Spleen (tissue), 11 donors: ENCODE data around the gene TOP1. TPM values are rescaled to one million over a fixed set of nuclear protein-coding genes. Genes with fewer than 3 reads are reported as not detected.

Experiments used
- DNase-seq: peaks from one replicate; pipeline ENCODE4 v3.0.0-alpha.2; 2020
- H3K27ac ChIP-seq, 8 donors: fragments of 200-600 bp; sonication (generic) in 7 of 8; 1 replicate in 4 of 8; 2 replicates in 4 of 8; pipeline versions ENCODE4 v1.5.0 to v1.8.0; 2016 to 2021; ENCODE audit warnings: inconsistent platforms in 4 of 8, mild to moderate bottlenecking in 4 of 8, moderate library complexity in 1 of 8
- H3K27me3 ChIP-seq, 7 donors: fragments of 200-600 bp; sonication (generic) in 6 of 7; replicated peaks in 1 of 7; 1 replicate in 4 of 7; 2 replicates in 3 of 7; pipeline versions ENCODE4 v1.5.0 to v1.8.0; 2016 to 2021; ENCODE audit warnings: inconsistent platforms in 3 of 7, mild to moderate bottlenecking in 1 of 7
- H3K36me3 ChIP-seq, 6 donors: fragments of 200-600 bp; sonication (generic) in 5 of 6; 1 replicate in 4 of 6; 2 replicates in 2 of 6; pipeline versions ENCODE4 v1.5.0 to v1.8.0; 2016 to 2021; ENCODE audit warnings: inconsistent platforms in 2 of 6
- H3K4me1 ChIP-seq, 6 donors: fragments of 200-600 bp; sonication (generic) in 5 of 6; 1 replicate in 3 of 6; 2 replicates in 3 of 6; pipeline versions ENCODE4 v1.5.0 to v1.8.0; 2016 to 2021; ENCODE audit warnings: inconsistent platforms in 3 of 6
- H3K4me3 ChIP-seq, 8 donors: fragments of 200-600 bp; sonication (generic) in 7 of 8; 1 replicate in 4 of 8; 2 replicates in 4 of 8; pipeline versions ENCODE4 v1.5.0 to v1.8.0; 2016 to 2021; ENCODE audit warnings: inconsistent platforms in 4 of 8, mild to moderate bottlenecking in 4 of 8, moderate library complexity in 2 of 8
- H3K9me3 ChIP-seq, 8 donors: fragments of 200-600 bp; sonication (generic) in 7 of 8; 1 replicate in 4 of 8; 2 replicates in 4 of 8; pipeline versions ENCODE4 v1.5.0 to v1.8.0; 2016 to 2021; ENCODE audit warnings: inconsistent platforms in 4 of 8
- POLR2A ChIP-seq, 3 donors: fragments of 450-650 bp; IDR thresholded peaks; one replicate each; pipeline ENCODE4 v1.5.1; 2017; ENCODE audit warnings: antibody characterized with exemption in 3 of 3, mild to moderate bottlenecking in 1 of 3
- POLR2AphosphoS5 ChIP-seq, 3 donors: sonication (generic); formaldehyde crosslinking; IDR thresholded peaks; one replicate each; pipeline ENCODE4 v1.5.1; 2017; ENCODE audit warnings: antibody characterized with exemption in 3 of 3
- WGBS, 5 donors: extraction: QIAGEN DNeasy Blood & Tissue Kit in 3 of 5; methylation state at CpG; one replicate each; pipeline versions ENCODE4 v1.1.5 to v1.1.7; 2013 to 2018; 5-methylcytosine and 5-hydroxymethylcytosine counted together
- intact Hi-C: fragments of 100-400 bp; cut with DNase I; formaldehyde crosslinking; loops from one replicate; pipeline ENCODE4 v1.15.0; 2023; ENCODE audit warnings: low total_unique reads
- polyA plus RNA-seq, 3 donors: library from polyadenylated mRNA; stranded (reverse); fragments of 200-250 nt; gene quantifications; one replicate each; pipeline ENCODE4 v1.2.1, GENCODE V29; 2013
- total RNA-seq, 7 donors: library from RNA; depleted of rRNA in 3 of 7; stranded (reverse); fragments of >200 nt in 3 of 7; fragmentation: NEBNext Ultra II Directional in 4 of 7; extraction: Animal tissue kit (Norgen Biotek cat#: 25700) in 4 of 7; gene quantifications; one replicate each; pipeline versions ENCODE4 v1.1.0 to v1.2.1, GENCODE V29; 2016 to 2021
- TF ChIP-seq, protein P1 (sequence below), 11 experiments: fragments of 200-600 bp in 7 of 11; fragments of 450-650 bp in 4 of 11; sonication (generic) in 4 of 11; IDR thresholded peaks in 8 of 11; conservative IDR thresholded peaks in 3 of 11; 1 replicate in 7 of 11; 2 replicates in 4 of 11; pipeline versions ENCODE4 v1.4.0 to v1.8.0; 2016 to 2021; ENCODE audit warnings: antibody characterized with exemption in 11 of 11, inconsistent platforms in 4 of 11, mild to moderate bottlenecking in 1 of 11
- donor health status: healthy with polysubstance abuse.
- donor health status: DM: no; HTN: no; CAD: no; lungs with moderate emphysema.
- donor health status: DM: no; HTN: no; CAD: no.
- donor health status: Bipolar disorder and iron deficiency.
- donor health status: healthy.
- donor health status: DM: no; HTN: no; CAD: no.
- donor health status: DM: yes; HTN: yes; CAD: no.

TOP1 gene
- total and polyA plus RNA-seq, 10 donors, result 20.7 to 74.6 (median 44.8) TPM

DNA sequence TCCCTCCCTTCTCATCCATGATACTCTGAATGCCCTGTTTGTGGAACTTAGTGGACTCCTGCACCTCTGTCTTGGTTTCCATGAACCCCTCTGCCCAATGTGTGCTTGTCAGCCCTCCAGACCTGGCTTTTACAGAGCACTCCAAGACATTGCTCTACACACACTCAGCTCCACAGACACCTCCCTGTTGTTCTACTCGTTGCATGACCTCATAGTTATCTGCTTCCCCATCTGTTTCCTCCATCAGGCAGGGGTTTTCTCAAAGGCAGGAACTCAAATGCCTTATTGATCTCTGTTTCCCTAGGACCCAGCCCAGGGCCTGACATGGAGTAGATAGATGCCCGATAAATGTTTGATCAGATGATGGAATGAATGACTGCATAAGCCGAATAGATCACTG, 122.0 kb downstream of the TOP1 start:
- Histone ChIP-seq H3K27ac (peak overlapping the region in 4 of 8 donors; percentile 35 to 91 (median 50)), H3K4me3 (no peak overlapping the region), H3K4me1 (peaks cover 61 to 100% (median 90%) of the 10 kb centered on the region in 6 donors), H3K36me3 (no peaks in the 10 kb centered on the region), H3K9me3 (no peaks in the 10 kb centered on the region), H3K27me3 (no peaks in the 10 kb centered on the region)
- WGBS, 5 donors, result 19 to 33% (median 22%) methylated on average over 3 of the region's 3 CpGs
- TF ChIP-seq POLR2AphosphoS5 (IDR thresholded peaks at IDR 0.05), result peak in 1 of 3 donors; percentile 51
- TF ChIP-seq, protein P1, sequence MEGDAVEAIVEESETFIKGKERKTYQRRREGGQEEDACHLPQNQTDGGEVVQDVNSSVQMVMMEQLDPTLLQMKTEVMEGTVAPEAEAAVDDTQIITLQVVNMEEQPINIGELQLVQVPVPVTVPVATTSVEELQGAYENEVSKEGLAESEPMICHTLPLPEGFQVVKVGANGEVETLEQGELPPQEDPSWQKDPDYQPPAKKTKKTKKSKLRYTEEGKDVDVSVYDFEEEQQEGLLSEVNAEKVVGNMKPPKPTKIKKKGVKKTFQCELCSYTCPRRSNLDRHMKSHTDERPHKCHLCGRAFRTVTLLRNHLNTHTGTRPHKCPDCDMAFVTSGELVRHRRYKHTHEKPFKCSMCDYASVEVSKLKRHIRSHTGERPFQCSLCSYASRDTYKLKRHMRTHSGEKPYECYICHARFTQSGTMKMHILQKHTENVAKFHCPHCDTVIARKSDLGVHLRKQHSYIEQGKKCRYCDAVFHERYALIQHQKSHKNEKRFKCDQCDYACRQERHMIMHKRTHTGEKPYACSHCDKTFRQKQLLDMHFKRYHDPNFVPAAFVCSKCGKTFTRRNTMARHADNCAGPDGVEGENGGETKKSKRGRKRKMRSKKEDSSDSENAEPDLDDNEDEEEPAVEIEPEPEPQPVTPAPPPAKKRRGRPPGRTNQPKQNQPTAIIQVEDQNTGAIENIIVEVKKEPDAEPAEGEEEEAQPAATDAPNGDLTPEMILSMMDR (IDR thresholded peaks at IDR 0.05 in 8 of 11, conservative IDR thresholded peaks at IDR 0.05 in 3 of 11), result no peak
- intact Hi-C loops, result no loop called here
- DNase-seq, result no peak

DNA sequence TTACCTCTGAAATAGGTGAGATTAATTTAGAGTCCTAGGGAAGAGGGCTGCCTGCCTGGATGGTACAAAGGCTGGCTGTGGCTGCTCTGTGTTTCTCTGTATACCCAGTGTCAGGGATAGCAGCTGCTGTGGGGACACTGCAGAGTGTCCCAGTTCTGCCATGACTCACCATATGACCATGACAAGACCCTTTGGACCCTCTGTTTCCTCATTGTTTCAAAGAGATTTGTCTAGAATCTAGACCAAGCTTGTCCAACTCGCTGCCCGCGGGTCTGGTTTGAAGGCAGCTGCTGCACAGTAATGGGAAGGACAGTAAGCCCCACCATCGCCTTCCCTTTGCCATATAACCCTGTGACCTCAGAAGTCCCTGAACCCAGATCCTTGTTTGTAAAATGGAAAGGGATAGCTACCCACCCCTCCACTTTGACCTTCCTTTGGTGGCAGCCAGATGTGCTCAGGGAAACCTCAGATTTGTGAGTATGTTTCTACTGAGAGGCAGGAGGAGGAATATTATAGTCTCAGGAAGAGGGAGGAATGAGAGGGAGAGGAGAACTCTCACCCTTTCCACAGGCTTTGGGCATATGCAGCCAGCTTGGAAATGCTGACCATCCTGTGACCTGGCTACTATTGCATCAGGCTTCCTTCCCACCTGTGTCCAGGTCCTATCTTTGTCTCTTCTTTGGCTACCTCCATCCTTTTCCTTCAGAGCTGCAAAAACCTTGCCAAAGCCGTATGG, 122.7 kb downstream of the TOP1 start:
- TF ChIP-seq POLR2AphosphoS5 (IDR thresholded peaks at IDR 0.05), result no peak
- TF ChIP-seq, protein P1 (IDR thresholded peaks at IDR 0.05 in 8 of 11, conservative IDR thresholded peaks at IDR 0.05 in 3 of 11), result no peak
- TF ChIP-seq POLR2A (IDR thresholded peaks at IDR 0.05), result no peak
- whole genome bisulfite sequencing, 5 donors, result 83 to 92% (median 87%) methylated on average over 5 of the region's 5 CpGs
- DNase-seq, result no peak
- Histone ChIP-seq H3K36me3 (no peaks in the 10 kb centered on the region), H3K4me3 (no peak overlapping the region), H3K27ac (peak overlapping the region in 4 of 8 donors; percentile 44 to 91 (median 66)), H3K27me3 (no peaks in the 10 kb centered on the region), H3K9me3 (no peaks in the 10 kb centered on the region), H3K4me1 (peaks cover 61 to 100% (median 90%) of the 10 kb centered on the region in 6 donors)
- intact Hi-C loops, result no loop called here

DNA sequence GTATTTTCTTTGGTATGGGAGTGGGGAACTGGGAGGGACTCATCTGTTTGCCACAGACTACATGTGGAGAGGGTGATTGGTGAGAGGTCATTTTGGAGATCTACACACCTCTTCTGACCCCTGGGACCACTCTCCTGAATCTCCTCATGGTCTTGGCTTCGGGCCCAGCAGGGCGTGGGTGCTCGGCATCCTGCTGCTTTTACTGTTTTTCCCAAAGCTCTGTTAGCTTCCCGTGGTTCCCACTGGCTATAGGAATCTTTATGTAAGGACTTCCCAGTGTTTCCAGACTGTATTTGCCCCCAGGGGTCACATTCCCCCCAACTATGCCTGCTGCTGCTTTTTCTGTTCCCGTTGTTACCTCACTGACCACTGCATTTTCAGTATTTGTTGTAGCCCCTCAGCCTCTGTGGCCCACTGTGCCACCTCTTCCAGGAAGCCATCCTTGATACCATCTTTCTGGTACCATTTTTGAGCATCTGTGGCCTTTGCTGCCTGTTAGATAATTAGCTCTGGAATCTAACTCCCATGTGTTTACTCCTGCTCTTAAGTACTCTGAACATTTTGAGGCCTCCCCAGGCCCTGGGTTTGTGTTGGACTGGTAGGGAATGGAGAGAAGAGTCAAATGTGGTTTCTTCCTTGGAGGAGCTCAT, 123.6 kb downstream of the TOP1 start:
- no peak for DNase-seq
- H3K27ac ChIP-seq, result peak overlapping the region in 7 of 8 donors; percentile 11 to 91 (median 46)
- TF ChIP-seq, protein P1 (IDR thresholded peaks at IDR 0.05 in 8 of 11, conservative IDR thresholded peaks at IDR 0.05 in 3 of 11), result no peak
- TF ChIP-seq POLR2AphosphoS5 (IDR thresholded peaks at IDR 0.05) (no peak), POLR2A (IDR thresholded peaks at IDR 0.05) (no peak)
- H3K9me3 ChIP-seq, result no peaks in the 10 kb centered on the region
- no peaks in the 10 kb centered on the region for H3K36me3 ChIP-seq
- intact Hi-C loops, result no loop called here
- WGBS, 5 donors, result 62 to 75% (median 68%) methylated on average over 5 of the region's 5 CpGs
- no peak overlapping the region for H3K4me3 ChIP-seq
- H3K27me3 ChIP-seq, result no peaks in the 10 kb centered on the region
- peaks cover 59 to 100% (median 90%) of the 10 kb centered on the region in 6 donors for H3K4me1 ChIP-seq
